ENCODE results near the gene TMEM140. TPM values are rescaled to one million over a fixed set of nuclear protein-coding genes. Genes with fewer than 3 reads are reported as not detected.
A peak's percentile ranks its signal among the peaks of the same experiment; 100 is the strongest.
"Not testable (repeated sequence)": the region's sequence is repeated elsewhere in the genome, so short reads cannot be mapped to it uniquely, and the experiment has no call there.

The TMEM140 gene
- 10 to 100 TPM in 2 of 3 donors, 1 to 10 TPM in 1; 6.2 to 26.2 (median 14.7) TPM for polyA plus RNA-seq

DNA sequence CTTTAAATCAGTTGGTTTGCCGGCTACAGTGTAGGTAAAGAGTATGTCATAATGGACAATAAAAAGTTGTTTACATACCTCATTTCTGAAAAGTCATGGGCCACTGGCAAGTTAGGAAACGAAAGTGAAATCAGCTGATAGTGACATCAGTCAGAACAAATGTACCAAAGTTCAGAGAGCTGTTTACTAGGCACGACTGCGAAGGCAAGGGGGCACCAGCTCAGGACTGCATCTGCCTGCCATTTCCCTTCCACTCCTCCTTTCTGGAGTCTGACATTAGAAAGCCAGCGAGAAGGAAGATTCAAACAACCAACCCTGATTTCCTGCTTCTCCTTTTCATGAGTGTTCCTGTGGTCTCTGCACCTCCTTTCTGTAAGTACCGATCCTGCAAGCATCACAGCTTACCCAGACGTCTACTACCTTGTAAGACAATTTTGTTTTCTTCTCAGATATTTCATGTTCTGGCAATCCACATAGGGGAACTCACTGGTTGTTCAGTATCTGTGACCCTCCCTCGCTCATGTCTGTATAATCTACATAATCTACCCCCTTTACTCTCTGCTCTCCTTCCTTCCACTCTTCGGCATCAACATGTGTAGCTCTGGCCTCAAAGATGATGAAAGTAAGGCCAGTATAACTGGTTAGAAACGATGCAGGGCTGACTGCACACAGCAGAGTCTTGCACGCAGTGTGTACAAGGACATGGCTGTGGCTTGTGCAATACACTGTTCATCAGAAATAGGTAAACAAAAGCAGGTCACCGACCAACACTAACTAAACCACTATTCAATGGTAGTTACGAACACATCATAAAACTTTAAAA lies at the start of gene TMEM140:
TMEM140 (plus strand) TSS at position 174 of the 823 bp plus-strand sequence. CDS start 16,370 bp downstream, outside the sequence.
- peak within 1 kb of the TSS; percentile 56 for H3K27ac ChIP-seq (ENCODE audit: low read depth, low read length)
- 3 to 17% (median 8%) methylated on average over 13 of the region's 13 CpGs for WGBS, 3 donors

DNA sequence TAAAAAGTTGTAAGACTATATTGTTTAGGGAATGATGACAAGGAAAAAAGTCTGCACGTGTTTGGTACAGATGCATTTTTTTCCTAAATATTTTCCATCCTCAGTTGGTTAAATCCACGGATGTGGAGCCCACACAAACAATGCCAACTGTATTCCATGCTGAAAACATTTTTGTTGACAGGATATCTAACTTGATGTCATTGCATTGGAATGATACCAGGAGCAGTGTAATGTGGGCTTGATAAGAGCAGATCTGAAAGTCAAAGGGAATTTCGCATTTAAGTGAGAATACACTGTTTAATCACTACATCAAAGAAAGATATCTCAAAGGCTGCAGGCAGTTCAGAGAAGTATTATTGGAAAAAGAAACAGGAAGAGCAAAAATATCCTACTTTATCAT lies 49.5 kb upstream of the TMEM140 start:
- H3K27ac ChIP-seq (ENCODE audit: low read depth, low read length), result no peak overlapping the region
- WGBS, 3 donors, result 34 to 57% (median 52%) methylated on average over 3 of the region's 3 CpGs

DNA sequence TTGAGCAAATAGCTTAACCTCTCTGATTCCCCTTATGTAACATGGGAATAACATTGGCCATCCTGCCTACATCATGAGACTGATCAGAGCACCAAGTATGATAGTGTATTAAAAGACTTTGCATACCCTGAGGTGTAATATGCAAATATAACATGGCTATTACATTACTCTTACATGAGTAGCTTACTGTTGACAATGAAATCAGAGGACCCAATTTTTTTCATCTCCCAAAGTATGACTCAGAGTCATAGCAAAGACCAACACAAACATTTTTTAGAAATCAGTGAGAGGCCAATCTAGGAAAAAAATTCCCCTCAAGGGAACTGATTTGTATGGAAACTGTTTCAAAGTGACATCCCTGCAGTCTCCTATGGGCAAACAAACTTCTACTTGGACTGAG lies 47.0 kb upstream of the TMEM140 start:
- no peak overlapping the region for H3K27ac ChIP-seq (ENCODE audit: low read depth, low read length)

DNA sequence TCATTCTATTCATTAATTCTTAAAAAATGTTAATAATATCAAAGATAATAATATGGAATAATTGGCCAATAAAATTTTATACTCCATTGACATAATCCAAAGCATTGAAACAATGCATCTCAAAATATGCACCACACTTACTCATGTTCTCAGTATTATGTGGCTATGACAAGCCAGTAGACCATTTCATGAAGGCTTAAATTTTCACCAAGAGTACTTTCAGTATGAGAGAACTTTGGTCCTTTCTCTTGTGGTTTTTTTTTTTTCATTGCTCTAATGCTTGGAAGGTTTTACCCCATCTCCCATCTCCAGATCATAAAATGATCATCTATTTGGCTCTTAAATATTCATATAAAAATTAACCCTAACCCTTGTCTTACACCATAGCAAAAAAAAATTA lies 45.5 kb upstream of the TMEM140 start:
- no peak overlapping the region for H3K27ac ChIP-seq (ENCODE audit: low read depth, low read length)

DNA sequence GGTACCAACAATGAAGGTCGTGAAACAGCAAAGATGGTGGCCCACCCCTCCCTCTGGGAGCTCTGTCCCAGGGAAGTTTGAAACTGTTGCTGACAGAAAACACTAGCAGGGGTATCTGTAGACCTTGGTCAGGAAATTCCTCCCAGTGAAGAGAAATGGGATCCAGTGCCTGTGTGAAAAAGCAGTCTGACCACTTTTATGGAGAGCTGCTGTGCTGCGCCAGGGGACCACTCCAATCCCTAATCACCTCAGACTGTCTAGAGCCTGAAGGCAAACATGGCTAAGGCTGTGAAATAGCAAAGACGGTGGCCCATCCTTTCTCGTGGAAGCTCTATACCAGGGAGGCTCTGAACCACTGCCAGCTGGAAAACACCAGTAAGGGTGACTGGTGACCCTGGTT lies 38.3 kb upstream of the TMEM140 start:
- 81 to 94% (median 88%) methylated on average over 4 of the region's 4 CpGs for WGBS, 3 donors
- H3K27ac ChIP-seq (ENCODE audit: low read depth, low read length), result no peak overlapping the region

DNA sequence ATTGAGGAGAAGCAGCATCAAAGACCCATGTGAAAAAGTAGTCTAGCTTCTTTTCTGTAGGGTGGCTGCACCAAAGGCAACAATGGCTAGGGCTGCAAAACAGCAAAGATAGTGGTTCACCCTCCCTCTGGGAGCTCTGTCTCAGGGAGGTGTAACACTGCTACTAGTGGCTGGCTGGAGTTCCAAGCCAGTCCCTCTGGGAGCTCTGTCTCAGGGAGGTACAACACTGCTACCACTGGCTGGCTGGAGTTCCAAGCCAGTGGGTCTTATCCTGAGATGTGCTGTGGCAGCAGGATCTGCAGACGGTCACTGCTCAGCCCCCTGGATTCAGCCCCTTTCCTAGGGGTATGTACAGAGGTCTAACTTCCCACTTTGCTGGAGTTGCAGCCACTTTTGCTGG lies 37.9 kb upstream of the TMEM140 start:
- WGBS, 3 donors, result 92 to 100% (median 93%) methylated on average over 1 of the region's 1 CpG
- no peak overlapping the region for H3K27ac ChIP-seq (ENCODE audit: low read depth, low read length)

DNA sequence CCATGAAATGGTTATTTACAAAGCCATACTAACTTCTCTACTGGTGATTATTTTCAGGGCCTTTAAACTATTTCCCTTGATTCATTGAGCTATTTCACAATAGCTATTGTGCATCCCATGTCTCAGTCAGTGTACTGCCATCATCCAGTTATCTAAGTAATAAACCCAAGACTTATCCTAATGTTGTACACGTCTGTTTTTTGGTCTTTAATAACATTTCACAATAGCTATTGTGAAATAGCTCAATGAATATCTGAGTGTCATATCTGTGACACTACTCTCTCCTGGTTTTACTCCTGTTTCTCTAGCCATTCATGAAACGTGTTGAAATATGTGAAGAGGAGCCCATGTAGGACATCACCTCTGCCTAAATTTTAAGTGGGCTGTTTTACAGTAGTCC lies 36.5 kb upstream of the TMEM140 start:
- 50 to 62% (median 52%) methylated on average over 2 of the region's 2 CpGs for WGBS, 3 donors
- no peak overlapping the region for H3K27ac ChIP-seq (ENCODE audit: low read depth, low read length)

DNA sequence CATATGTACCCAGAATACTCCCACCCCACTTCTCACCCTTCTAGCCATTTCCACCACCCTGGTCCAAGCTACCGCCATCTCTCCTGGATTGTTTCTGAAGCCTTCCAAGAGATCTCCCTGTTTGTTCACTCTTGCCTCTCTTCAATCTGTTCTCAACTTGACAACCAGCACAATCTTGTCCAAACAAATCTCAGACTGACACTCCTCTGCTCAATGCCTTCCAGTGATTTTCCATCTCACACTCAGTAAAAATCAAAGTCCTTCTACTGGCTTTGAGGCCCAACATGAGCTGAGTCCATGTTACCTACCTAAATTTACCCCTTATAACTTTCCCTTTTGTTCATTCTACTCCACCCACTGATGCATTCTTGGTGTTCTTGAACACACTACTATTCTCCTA lies 33.2 kb upstream of the TMEM140 start:
- 96 to 100% (median 100%) methylated on average over 1 of the region's 1 CpG for WGBS, 3 donors

DNA sequence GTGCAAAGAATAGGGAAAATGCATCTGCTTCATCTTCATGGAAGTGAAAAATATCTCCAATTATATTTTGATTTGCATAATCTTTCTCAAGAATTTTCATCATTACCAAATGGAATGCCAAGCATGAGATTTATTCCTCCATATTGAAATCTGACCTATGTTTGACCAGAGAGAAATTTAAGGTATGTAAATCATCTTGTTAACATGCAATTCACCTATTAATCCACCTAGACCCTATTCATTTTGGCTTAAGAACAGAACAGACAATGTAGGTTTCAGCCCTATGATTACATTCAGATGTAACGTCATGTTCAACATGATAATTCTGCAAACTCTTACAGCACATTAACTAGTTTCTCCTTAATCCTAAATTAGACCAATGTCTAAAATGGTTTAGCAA lies 30.8 kb upstream of the TMEM140 start:
- WGBS, 3 donors, result 98% methylated on average over 1 of the region's 1 CpG
- H3K27ac ChIP-seq (ENCODE audit: low read depth, low read length), result no peak overlapping the region

More for the DNA sequence above, 33.2 kb upstream of the TMEM140 start:
- no peak overlapping the region for H3K27ac ChIP-seq (ENCODE audit: low read depth, low read length)

- H3K27ac ChIP-seq (ENCODE audit: low read depth, low read length), result no peak overlapping the region
- 74 to 86% (median 82%) methylated on average over 6 of the region's 6 CpGs for WGBS, 3 donors
Measured at GRCh38 chr7:135121868-135122267, 26.0 kb upstream of the TMEM140 start.

DNA sequence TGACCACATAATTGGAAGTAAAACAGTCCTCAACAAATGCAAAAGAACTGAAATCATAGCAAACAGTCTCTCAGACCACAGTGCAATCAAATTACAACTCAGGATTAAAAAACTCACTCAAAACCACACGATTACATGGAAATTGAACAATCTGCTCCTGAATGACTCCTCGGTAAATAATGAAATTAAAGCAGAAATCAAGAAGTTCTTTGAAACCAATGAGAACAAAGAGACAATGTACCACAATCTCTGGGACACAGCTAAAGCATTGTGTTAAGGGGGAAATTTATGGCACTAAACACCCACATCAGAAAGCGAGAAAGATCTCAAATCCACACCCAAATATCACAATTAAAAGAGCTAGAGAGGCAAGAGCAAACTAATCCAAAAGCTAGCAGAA lies 23.2 kb upstream of the TMEM140 start:
- H3K27ac ChIP-seq (ENCODE audit: low read depth, low read length), result not testable (repeated sequence)
- WGBS, 3 donors, result 84 to 97% (median 88%) methylated on average over 3 of the region's 3 CpGs

- 94 to 100% (median 98%) methylated on average over 1 of the region's 1 CpG for WGBS, 3 donors
- H3K27ac ChIP-seq (ENCODE audit: low read depth, low read length), result no peak overlapping the region
Measured at GRCh38 chr7:135128931-135129330, 18.9 kb upstream of the TMEM140 start.

DNA sequence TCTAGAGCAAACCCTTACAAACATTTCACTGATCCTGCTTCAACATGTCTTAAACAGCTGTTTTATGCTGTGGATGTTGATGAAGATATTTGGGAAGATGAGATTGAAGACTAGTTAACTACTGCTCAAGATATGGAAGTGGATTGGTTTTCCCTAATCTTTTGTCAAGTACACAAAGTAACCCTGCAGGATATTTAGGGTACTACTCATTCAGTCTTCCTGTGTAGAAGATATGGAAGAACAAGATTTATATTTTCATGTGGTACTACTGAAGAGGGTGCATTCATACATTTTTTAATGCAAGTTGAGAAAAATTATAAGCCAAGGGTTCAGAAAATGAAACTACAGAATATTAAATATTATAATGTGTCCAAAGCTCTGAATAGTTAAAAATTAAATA lies 18.3 kb upstream of the TMEM140 start:
- H3K27ac ChIP-seq (ENCODE audit: low read depth, low read length), result no peak overlapping the region

- no peak overlapping the region for H3K27ac ChIP-seq (ENCODE audit: low read depth, low read length)
- WGBS, 3 donors, result 62 to 74% (median 70%) methylated on average over 3 of the region's 3 CpGs
Measured at GRCh38 chr7:135143885-135144668, 3.8 kb upstream of the TMEM140 start.

DNA sequence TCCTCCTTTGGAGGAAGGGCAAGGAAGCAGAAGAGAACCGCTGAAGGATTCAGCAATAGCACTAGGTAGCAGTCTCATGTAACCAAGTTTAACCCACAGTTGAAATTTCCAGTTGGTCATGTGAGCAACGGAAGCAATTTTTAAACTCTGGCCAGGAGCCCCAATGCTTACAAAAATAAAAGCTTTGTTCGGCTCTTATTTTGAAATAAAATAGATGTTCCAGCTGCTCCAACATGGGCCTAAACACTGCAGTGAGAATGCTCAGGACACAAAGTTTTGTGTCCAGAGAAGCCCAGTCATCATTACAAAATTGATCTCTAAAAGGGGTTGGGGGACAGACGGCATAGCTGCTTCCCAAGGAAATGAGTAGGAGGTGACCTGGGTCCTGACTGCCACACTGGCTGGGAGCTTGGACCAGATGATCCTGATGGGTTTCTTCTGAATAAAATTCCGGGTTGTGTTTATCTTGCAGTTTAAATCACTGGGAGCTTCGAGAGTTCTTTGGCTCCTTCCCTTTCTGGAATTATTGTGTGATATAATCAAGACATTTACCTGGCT lies 452 bp upstream of the TMEM140 start:
- H3K27ac ChIP-seq (ENCODE audit: low read depth, low read length), result no peak overlapping the region
- WGBS, 3 donors, result 2 to 7% (median 3%) methylated on average over 6 of the region's 6 CpGs

DNA sequence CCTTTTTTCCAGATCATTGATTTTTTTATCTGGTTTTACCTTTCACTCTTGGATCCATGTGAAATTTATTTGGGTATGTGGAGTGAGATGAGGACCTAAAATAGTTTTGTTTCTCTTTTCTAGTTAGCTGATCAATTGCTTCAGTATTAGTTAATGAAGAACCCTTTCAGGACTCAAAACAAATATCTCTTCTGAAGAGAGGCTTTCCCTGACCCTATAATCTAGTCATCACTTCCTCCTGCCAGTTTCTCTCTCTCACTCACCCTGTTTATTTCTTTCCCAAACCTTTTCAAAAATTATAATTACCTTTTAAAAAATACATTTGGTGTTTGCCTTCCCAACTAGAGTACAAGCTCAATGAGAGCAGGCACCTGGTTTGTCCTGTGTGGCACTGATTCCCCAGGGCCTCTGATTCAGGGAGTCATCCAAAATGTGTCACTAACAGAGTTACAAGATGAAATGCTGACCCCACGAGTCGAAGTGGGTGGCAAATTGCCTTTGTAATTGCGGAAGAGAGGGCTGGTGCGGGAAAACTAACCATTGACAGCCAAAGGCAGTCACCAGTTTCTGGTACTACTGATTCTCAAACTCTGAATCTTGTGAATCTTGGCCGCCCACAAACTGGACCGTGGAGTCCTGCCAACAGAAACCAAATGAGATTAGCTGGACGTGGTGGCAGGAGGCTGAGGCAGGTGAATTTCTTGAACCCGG lies 2.4 kb downstream of the TMEM140 start:
- WGBS, 3 donors, result 55 to 61% (median 60%) methylated on average over 8 of the region's 8 CpGs
- peak overlapping the region; percentile 62 for H3K27ac ChIP-seq (ENCODE audit: low read depth, low read length)

GRCh38 chr7:135151132-135151531 lies 3.3 kb downstream of the TMEM140 start:
- 64 to 94% (median 68%) methylated on average over 2 of the region's 2 CpGs for WGBS, 3 donors
- no peak overlapping the region for H3K27ac ChIP-seq (ENCODE audit: low read depth, low read length)

GRCh38 chr7:135151533-135151932 lies 3.7 kb downstream of the TMEM140 start:
- 44 to 82% (median 49%) methylated on average over 6 of the region's 6 CpGs for WGBS, 3 donors
- H3K27ac ChIP-seq (ENCODE audit: low read depth, low read length), result no peak overlapping the region

GRCh38 chr7:135152442-135152841 lies 4.6 kb downstream of the TMEM140 start:
- no peak overlapping the region for H3K27ac ChIP-seq (ENCODE audit: low read depth, low read length)
- WGBS, 3 donors, result 45 to 100% (median 90%) methylated on average over 1 of the region's 1 CpG

Measured in adipose tissue (tissue), 3 donors.